ENCODE measurements around the gene ARGLU1. TPM values are rescaled to one million over a fixed set of nuclear protein-coding genes. Genes with fewer than 3 reads are reported as not detected.

ARGLU1 gene
- total RNA-seq, 2 experiments from 2014 or later, result 171 to 173 TPM

GRCh38 chr13:106492588-106493475 is 75.1 kb downstream of the ARGLU1 start:
- Mint-ChIP-seq H3K27me3 (peaks cover 64% of the 10 kb centered on the region), H3K4me3 (no peak overlapping the region), H3K36me3 (no peaks in the 10 kb centered on the region), H3K4me1 (peaks cover 17% of the 10 kb centered on the region), H3K9me3 (no peaks in the 10 kb centered on the region), H3K27ac (no peak overlapping the region)
- ATAC-seq (ENCODE audit: low read depth), result no peak
- DNase-seq, result no peak
- POLR2A ChIA-PET, result no interaction called here

DNA sequence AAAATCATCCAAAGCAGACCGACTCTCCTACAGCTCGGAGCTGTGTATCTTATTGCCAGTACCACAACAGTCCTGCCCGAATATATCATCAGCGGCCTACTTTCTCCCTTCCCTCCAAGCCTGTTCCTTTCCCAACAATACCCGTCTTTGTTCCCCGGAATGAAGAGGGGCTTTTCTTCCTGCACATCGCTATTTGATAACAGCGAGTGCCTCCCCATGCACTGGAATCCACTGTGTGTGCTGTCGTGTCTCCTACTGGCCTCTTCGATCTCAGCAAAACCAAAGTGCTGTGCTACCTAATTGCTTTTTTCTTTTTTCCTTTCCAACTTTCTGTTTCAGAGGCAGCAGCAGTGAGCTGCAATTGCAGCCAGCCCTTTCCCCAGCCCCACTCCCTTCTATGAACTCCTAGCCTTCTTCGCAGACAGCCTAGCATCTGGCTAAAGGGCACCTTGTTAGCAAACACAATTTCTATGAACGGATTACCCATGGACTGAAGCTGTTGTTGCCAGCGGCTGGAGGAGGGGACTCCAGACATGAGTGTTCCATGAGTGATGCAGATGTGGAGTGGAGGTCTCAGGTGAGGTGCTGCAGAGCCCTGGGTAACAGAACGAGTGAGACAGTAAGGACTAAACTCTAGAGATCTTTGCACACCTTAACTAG is 75.9 kb downstream of the ARGLU1 start:
- H3K27me3 Mint-ChIP-seq, result peaks cover 58% of the 10 kb centered on the region
- POLR2A ChIA-PET, result no interaction called here
- H3K9me3 Mint-ChIP-seq, result no peaks in the 10 kb centered on the region
- peaks cover 17% of the 10 kb centered on the region for H3K4me1 Mint-ChIP-seq
- ATAC-seq (ENCODE audit: low read depth) (no peak), DNase-seq (no peak)
- no peaks in the 10 kb centered on the region for H3K36me3 Mint-ChIP-seq
- no peak overlapping the region for H3K4me3 Mint-ChIP-seq
- no peak overlapping the region for H3K27ac Mint-ChIP-seq

Other genes starting within 250 kb of the ARGLU1 start
- gene EFNB2, start 32.5 kb downstream of the ARGLU1 start, total RNA-seq, result under 1 TPM; 0.14 to 0.23 TPM

Data from activated naive CD8-positive, alpha-beta T cell treated with anti-CD3 and anti-CD28 coated beads, Interleukin-2, amount 10 ng/mL, durations not matched to agents 7 days and 5 days (primary cell).